CD4-positive, alpha-beta T cell treated with Interleukin-4 for 4 hours (primary cell): Measurements from ENCODE around the gene ARNT2.

Experiments
- DNase-seq: peaks from one replicate; pipeline ENCODE4 v3.0.0-alpha.2; 2020

ARNT2 gene

DNA sequence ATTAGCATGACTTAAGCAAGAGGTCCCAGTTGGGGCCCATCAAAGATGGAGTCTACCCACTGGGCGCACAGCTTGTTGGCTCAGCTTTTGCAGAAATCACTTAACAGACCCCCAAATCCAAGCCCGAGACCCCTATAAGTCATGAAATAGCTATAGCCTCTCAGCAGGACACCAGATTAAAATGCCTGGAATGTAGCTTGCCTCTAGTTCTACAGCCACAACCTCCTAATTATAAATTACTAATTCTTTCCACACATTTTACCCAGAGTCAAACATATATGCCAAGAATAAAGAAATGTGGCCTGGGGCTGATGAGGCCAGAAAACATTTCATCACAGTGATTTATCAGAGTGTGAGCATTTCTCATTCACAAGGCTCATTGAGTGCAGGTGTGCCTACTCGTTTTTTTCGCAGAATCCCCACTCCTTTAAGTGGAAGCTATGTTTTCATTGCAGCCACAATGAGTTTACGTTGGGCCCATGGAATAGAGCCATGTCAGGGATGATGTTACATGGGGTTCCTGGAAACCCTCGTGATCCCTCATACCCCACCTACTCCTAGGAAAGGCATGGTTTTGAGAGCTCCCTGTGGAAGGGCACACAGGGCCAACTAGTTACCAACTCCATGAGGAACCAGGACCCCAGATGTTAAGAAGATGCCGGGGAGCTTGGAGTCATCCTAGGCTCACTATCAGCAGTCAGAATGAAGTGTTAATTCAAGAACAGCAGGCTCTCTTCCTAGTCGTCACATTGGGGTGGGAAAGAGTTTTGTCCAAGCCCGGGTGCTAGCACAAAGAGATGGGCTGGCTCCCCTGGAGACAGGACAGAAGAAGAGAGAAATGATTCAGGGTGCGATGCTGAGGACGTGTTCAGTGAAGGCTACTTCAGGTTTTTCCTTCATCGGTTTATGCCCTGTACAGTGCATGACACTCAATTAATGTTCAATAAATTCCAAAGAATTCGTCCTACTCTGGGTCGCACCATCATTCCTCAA lies 200.7 kb downstream of the ARNT2 start:
- no peak for DNase-seq

DNA sequence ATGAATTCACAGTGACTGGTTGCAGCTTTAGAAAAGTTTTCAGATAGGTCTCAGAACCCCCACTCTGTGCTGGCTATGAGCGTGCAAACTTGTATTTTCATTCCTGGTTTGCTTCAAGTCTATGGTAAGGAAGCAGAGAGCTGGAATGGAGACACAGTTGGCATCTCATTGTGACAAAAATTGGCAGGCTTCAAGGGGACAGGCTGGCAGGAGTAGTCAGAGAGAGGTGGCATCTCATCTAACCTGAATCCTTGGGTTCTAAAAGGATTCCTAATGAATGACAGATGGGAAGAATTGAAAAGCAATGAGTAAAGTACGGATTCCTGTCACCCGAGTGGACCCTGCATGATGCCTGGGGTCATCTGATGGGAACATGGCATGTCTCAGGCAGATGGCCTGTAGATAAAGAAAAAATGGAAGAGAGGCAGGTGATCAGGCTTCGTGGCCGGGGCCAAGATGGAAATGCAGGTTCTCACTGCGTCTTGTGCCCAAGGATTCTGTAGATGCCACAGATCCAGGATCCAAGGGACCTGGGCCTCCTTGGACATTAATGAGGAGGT lies 201.5 kb downstream of the ARNT2 start:
- DNase-seq = no peak

DNA sequence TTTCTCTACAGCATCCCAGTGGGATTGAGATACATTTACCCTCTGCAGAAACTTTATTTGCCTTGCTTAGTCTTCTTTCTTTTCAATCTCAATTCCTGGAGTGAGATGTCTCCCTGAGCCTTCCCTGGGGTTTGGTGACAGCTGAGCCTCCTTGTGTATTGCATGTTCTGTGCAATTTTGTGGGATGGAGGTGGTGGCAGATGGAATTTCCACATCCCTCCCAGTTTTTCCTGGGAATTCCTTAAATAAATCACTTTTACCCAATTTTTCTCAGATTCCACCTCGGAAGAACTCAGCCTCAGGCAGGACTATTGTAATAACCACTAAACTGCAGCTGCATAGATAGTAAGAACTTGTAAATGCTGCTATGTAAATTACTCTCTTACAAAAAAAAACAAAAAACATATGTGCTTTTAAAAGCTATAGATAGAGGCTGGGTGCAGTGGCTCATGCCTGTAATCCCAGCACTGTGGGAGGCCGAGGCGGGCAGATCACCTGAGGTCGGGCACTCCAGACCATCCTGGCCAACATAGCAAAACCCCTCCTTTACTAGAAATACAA lies 202.4 kb downstream of the ARNT2 start:
- no peak for DNase-seq

DNA sequence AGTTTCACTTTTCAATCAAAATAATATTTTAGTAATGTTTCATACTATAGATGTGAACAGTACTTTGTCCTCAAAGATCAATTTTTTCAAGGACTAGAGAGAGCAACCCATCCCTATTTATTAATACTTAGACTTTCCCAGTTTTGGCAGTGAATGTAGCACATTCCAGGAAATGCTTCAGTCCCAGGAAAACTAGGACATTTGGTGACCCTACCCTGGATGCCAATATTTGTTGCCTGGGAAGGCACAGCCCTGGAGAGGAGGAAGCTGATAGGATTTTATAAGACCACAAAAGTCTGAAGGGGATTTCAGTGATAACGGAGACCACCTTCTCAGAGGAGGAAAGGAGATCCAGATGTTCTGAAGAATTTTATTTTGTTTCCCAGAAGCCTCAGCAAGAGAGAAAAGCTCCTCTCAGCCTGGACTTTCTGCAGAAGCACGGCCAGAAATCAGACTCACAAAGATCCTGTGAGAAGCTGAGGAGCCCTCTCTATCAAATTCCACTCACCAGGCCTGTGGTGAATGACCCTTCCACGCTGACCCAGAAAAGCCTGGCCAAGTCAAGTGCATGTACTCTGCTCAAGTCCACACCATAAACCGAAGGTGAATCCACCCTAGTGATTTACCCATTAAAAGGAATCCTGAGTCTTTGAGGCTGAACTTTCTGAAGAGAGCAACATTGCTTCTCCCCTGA lies 203.3 kb downstream of the ARNT2 start:
- DNase-seq = no peak

DNA sequence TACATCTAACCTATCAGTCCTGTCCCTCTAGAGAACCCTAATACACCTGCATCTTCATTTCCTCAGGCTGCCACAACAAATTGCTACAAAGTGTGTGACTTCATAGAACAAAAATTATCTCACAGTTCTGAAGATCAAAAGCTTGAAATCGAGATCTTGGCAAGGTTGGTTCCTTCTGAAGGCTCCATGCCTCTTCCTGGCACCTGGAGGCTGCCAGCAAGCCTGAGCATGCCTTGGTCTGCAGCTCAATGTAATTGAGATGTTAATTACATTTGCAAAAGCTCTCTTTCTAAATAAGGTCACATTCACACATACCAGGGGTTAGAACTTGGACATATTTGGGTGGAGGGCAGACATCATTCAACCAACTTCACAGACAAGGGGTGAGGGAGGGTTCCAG lies 204.5 kb downstream of the ARNT2 start:
- no peak for DNase-seq

DNA sequence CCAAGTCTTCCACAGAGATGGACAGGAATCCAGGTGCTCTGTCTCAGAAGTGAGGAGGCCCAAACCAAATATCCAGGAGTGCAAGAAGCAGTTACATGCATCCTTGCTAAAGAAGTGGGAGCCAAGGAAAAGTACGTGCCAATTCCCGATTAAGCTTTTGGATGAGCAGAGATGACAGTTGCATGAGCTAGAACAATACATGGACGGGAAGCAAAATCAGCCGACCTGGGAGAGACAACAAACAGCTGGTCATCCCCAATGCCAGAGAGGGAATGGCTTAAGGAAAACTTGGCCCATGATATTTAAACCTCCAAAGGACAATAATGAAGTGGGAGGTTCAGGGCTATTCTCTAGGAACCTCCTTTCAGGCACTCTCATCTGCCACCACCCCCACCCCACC lies 204.9 kb downstream of the ARNT2 start:
- no peak for DNase-seq

DNA sequence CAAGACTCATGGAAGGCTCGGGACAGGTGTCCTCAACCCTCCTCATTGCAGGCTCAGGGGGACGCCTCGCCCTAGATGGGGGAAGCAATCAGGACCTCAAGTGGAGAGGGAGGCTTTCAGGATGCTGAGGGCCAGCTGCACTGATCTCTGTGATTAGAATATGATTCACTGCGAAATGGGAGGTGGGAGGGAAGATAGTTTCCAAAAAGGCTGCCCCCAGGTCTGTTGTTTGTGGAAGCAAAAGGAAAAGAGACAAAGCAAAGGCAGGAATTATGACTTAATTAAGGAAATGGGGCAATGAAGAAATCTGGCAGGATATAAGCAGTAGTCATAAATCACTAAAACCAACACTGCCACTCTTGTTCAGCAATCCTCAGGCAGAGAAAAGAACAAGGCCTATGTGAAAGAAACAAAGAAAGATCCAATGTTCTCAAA lies 205.3 kb downstream of the ARNT2 start:
- no peak for DNase-seq

DNA sequence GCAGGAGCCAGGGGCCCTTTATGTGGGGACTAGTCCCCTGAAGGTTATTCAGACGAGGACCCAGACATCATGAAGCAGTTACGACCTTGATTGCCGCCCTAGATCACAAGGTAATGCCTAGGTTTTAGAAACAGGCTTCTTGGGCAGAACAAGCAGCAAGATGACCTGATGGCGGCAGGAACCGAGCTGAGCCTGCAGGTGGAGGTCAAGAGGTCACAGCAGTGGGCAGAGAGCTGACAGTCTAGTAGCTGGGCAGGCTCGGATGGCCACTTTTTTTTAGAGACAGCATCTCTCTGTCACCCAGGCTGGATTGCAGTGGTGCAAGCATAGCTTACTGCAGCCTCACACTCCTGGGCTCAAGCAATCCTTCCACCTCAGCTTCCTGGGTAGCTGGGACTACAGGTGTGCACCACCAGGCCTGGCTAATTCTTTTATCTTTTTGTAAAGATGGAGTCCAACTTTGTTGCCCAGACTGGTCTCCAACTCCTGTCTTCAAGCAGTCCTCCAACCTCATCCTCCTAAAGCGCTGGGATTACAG lies 207.4 kb downstream of the ARNT2 start:
- no peak for DNase-seq

DNA sequence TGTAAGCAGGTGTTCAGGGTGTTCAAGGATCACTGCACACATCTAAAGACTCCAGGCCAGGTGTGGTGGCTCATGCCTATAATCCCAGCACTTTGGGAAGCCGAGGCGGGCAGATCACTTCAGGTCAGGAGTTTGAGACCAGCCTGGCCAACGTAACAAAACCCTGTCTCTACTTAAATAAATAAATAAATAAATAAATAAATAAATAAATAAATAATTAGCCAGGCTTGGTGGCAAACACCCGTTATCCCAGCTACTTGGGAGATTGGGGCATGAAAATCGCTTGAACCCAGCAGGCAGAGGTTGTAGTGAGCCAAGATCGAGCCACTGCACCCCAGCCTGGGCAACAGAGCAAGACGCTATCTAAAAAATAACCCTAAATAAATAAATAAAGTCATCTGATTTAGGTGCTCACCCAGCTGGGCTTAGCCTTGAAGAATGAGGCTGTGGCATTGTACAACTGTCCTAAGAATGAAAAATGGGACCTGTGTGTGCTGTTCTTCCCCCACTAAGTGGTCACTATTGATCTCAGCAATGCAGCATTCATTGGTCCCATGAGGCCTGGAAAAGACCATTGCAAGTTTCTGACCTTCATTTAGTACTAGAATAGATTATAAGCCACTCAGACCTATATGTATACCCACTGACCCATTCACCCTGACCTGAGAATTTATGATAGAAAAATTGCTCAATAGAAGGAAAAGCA lies 208.1 kb downstream of the ARNT2 start:
- no peak for DNase-seq

DNA sequence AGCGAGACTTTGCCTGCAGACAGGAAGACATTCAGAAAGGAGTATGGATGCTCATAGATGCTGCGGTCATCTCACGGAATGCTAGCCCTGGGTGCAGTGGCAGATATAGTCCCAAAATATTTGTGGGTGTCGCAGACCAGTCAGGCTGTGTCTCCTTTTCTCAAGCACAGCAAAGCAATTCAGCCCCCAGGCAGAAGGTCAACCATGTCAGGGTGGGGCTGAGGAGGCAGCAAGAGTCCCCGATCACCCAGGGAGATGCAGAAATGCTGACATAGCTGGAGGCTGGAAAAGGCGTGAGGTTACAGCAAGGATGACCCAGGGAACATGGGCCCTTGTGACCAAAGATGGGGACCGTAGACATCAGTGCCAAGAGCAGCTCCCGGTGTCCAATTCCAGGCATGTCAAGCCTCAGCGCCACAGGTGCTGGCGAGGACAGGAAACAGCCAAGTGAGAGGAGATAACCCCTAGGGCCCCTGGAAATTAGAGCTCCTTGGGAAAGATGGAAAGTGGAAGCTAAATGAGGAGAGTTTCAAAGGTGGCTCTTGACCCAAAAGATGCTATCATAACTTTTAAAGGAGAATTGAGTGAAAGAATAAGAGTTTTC lies 209.7 kb downstream of the ARNT2 start:
- DNase-seq = no peak

DNA sequence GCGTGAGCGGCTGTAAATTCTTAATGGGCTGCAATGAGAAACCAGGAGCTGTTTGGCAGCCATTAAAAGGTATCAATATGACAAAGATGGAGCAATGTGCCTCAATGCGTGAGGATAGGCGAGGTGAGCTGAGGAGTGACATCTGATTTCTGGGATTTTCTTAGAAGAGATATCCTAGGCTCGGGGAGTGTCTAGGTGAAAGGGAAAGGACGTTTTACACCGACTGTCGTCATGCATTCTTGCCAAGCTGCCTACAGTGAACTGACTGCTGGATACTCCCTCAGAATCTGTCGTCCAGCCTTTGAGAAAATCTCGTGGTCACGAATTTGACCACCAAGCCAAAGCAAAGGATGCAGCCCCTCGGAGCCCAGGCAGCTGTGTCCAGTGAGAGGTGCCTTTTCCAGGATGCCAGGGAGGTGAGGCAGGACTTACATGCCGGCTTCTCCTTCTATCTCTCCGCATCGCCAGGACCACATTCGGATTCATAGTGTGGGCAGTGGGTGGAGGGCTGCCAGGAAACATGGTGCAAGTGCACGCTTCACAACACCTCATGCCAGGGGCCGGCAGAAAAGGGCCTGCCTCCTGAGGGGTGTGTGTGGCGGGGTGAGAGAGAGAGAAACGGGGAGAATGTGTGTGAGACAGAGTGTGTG lies 210.7 kb downstream of the ARNT2 start:
- no peak for DNase-seq

DNA sequence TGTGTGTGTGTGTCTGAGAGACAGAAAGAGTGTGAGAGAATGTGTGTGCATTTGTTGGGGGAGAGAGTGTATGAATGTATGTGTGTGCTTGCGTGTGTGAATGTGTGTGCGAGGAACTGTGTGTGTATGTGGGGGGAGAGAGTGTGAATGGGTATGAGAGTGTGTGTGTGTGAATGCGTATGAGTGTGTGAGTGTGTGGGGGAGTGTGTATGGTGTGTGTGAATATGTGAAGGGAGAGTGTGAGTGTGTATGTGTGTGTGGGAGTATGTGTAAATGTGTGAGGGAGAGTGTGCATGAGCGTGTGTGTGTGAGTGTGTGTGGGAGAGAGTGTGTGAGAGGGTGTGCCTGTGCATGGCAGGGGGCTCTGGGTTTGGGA lies 211.2 kb downstream of the ARNT2 start:
- no peak for DNase-seq

DNA sequence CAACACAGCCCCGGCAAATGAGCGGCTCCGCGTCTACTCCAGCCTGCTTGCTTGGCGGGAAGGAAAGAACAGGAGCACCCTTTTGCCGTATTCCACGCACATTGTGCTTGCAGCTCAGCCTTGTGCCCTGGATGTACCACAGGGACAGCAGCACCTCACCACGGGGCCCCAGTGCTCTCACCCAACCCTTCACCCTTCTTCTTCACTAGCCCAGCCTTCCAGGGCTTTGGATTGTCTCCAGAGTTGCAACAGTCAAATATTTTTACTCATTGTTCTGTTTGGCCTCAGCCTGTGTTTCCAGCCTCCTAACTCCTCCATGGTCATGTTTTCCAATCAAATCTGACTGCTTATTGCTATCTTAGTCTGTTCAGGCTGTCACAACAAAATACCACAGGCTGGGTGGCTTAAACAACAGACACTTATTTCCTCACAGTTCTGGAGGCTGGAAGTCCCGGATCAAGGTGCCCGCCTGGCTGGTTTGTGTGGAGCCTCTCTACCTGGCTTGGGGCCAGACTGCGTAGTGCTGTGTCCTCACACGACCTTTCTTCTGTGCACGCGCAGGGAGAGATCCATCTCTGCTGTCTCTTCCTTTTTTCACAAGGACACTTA lies 211.7 kb downstream of the ARNT2 start:
- no peak for DNase-seq

DNA sequence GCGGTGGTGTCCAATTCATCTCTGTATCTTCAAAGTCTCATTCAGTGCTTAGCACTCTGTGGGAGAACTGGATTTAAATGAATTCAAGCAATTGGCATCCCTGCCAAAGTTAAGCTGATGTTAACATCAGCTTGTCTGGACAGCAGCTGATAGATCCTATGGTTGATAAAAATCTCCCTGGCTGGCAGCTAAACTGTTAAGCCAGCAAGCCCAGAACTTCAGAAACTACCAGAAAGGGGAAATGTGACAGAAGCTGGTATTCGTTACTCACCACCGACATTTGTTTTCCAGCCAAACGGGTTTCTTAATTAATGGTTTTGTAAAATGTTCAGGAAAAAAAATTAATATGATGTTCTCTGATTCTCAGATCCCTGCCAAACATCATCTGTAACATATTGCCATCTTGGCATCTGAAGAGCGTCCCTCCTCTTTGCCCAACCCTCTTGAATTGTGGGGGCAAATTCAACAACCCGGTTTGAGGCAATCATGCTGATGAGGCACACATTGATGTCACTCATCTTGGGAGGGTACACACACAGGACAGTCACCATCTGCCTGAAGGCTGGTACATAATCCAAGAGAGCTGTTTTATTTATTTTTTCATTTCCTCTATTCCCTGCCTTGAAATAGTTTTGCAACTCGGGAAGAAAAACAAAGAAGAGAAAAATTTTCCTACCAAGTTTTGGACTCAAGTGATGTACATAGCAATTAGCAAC lies 214.7 kb downstream of the ARNT2 start:
- no peak for DNase-seq

DNA sequence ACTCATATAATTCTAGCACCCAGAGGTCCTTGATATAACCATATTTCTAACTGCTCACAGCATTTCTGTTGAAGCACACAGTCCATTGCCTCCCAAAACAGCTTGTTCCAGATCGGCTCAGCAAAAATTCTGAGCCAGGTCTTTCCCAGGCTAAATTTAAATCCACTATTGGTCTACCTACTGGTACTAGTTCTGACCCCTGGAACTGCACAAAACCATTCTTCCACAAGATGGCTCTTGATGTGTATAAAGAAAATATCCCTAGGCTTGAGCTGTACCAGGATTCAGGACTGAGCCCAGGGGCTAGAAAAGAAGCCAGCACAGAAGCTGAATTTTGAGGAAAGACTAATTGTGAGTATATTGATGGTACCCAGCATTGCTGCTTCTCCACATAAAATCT lies 215.5 kb downstream of the ARNT2 start:
- no peak for DNase-seq

DNA sequence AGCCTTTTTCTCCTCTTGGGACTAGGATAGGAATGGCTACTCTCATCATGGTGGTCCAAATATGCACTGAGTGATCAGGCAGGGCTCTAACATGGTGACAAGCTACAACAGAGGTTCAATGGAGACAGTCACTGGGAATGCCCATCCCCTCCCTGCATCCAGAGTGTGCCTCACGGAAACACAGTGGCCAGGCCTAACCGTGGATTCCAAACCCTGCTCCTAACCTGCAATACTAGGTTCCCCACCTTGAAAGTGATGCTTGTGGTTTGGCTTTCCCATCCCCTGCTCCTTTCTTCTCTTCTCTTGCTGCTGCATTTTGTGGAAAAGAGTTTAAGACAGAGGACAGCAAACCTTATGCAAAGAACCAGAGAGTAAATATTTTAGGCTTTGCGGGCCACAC lies 216.0 kb downstream of the ARNT2 start:
- DNase-seq = no peak

DNA sequence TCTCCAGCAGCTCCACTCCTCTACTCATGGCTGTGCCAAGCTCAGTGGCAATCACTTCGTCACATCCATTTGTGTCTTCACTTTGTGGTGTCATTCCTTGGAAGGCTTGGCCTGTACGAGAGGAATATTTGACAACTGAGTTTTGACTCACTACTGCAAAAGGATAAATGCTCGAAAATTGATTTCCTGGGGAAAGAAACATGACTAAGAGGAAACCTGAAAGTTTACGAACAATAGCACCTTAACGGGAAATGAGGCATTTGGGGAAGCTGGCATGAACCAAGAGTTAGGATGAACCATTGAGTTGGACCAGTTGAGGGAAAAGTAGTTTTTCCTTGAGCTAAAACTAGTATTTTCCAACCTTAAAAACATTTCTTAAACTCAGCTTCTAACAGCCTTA lies 216.7 kb downstream of the ARNT2 start:
- no peak for DNase-seq

DNA sequence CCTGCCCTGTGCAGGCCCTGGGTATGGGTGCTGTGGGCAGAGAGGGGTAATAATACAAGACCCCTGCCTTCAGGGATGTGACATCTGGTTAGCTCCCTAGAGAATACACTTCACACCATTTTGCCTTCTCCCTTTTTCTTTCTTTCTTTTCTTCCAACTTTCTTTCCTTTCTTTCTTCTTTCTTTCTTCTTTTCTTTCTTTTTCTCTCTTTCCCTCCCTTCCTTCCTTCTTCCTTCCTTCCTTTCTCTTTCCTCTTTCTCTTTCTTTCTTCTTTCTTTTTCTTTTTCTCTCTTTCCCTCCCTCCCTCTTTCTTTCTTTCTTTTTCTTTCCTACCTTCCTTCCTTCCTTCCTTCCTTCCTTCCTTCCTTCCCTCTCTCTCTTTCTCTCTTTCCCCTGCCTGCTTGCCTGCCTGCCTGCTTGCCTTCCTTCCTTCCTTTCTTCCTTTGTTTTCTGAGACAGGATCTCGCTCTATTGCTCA lies 222.5 kb downstream of the ARNT2 start:
- no peak for DNase-seq

DNA sequence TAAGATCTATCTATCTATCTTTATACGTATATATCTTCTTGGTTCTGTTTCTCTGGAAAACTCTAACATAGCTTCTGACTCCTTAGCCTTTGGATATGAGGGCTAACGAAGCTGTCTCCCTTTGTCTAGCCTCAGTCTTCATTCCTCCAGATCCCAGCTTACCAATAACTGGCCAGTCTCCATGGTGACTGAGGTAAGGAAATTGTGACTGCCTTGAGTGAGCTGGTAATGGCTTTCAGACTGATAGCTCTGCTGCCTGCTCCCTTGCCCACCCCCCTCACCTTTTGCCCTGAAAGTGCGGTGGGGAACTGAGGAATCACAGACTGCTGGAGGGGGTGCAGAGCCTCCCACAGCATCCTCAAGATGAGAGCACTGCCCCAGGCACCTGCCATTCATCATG lies 225.2 kb downstream of the ARNT2 start:
- DNase-seq = no peak

DNA sequence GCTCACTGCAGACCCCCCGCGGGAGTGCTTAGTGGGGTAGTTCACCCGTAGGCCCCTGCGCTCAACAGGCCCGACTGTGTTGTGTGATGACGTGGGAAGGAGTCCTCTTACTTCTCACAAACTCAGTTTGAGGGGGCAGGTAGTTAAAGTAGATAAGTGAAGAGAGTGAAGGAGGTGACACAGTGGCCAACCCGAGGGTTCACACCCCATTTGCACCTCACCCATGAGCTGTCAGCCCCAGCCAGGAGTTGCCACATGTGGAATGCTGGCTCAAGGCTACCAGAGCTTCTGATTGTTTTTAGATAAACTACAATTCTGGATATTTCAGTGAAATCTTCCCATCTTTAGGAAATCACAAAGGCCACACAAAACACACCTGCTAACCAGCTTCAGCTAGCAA lies 226.8 kb downstream of the ARNT2 start:
- no peak for DNase-seq
